ENCODE results near the gene SPDYE5. TPM values are rescaled to one million over a fixed set of nuclear protein-coding genes. Genes with fewer than 3 reads are reported as not detected.
"Not testable (repeated sequence)": the region's sequence is repeated elsewhere in the genome, so short reads cannot be mapped to it uniquely, and the experiment has no call there.

The SPDYE5 gene
- 1 to 10 TPM in 7 of 12 donors, under 1 TPM in 3, not detected in 2; 0.75 to 6.5 (median 2.1) TPM for polyA plus RNA-seq (ENCODE audit: insufficient read length in 12 of 12)
- long read RNA-seq, donor 1, partial matches to known transcripts: 6 of 6 reads
- long read RNA-seq, donor 1, other reads (novel, unspliced or antisense): 0 of 6 reads
- long read RNA-seq, donor 2: 0 reads
- long read RNA-seq, donor 3: 0 reads
- long read RNA-seq, donor 4: 0 reads
- long read RNA-seq, donor 5: 0 reads
- long read RNA-seq, donor 6: 0 reads
- long read RNA-seq, donor 7: 0 reads
- long read RNA-seq, donor 8: 0 reads
- long read RNA-seq, donor 9: 0 reads
- long read RNA-seq, donor 10: 0 reads
- long read RNA-seq, donor 11: 0 reads

- DNase-seq: not testable (repeated sequence)
Observed at GRCh38 chr7:75492020-75492419, at the start of gene SPDYE5. Gene SPDYE5, plus strand, starts transcription at chr7:75492320. Its CDS starts 1,728 bp downstream, at chr7:75494048.

- peak; percentile 15 for DNase-seq
Observed at GRCh38 chr7:75442465-75443111, 49.5 kb upstream of the SPDYE5 start.

GRCh38 chr7:75449946-75450345 is 42.2 kb upstream of the SPDYE5 start:
- DNase-seq: not testable (repeated sequence)

- DNase-seq: not testable (repeated sequence)
Observed at GRCh38 chr7:75452494-75452955, 39.6 kb upstream of the SPDYE5 start.

GRCh38 chr7:75456403-75456802 is 35.7 kb upstream of the SPDYE5 start:
- not testable (repeated sequence) for DNase-seq

- DNase-seq: not testable (repeated sequence)
Observed at GRCh38 chr7:75458034-75458433, 34.1 kb upstream of the SPDYE5 start.

- DNase-seq: not testable (repeated sequence)
Observed at GRCh38 chr7:75460541-75460940, 31.6 kb upstream of the SPDYE5 start.

- not testable (repeated sequence) for DNase-seq
Observed at GRCh38 chr7:75470166-75470565, 22.0 kb upstream of the SPDYE5 start.

GRCh38 chr7:75477457-75477856 is 14.7 kb upstream of the SPDYE5 start:
- not testable (repeated sequence) for DNase-seq

GRCh38 chr7:75480313-75480712 is 11.8 kb upstream of the SPDYE5 start:
- not testable (repeated sequence) for DNase-seq

GRCh38 chr7:75485355-75485978 is 6.7 kb upstream of the SPDYE5 start:
- peak; percentile 11 for DNase-seq

GRCh38 chr7:75485979-75486643 is 6.0 kb upstream of the SPDYE5 start, which contains the start of gene POM121C:
Gene POM121C, minus strand, starts transcription at chr7:75486299. Its CDS starts 44,803 bp downstream, at chr7:75441496.
- peak; percentile 89 for DNase-seq

GRCh38 chr7:75509033-75509432 is 16.9 kb downstream of the SPDYE5 start:
- DNase-seq: not testable (repeated sequence)

- DNase-seq: not testable (repeated sequence)
Observed at GRCh38 chr7:75518842-75519241, 26.7 kb downstream of the SPDYE5 start.

- not testable (repeated sequence) for DNase-seq
Observed at GRCh38 chr7:75521727-75522126, 29.6 kb downstream of the SPDYE5 start.

GRCh38 chr7:75527224-75527722 is 35.2 kb downstream of the SPDYE5 start:
- DNase-seq: not testable (repeated sequence)

GRCh38 chr7:75531359-75531821 is 39.3 kb downstream of the SPDYE5 start:
- DNase-seq: no peak

- DNase-seq: no peak
Observed at GRCh38 chr7:75532639-75533038, 40.5 kb downstream of the SPDYE5 start.

GRCh38 chr7:75533926-75534325 is 41.8 kb downstream of the SPDYE5 start:
- DNase-seq: no peak

GRCh38 chr7:75534727-75535307 is 42.7 kb downstream of the SPDYE5 start:
- DNase-seq: no peak

- DNase-seq: no peak
Observed at GRCh38 chr7:75536491-75536890, 44.4 kb downstream of the SPDYE5 start.

Data from muscle of arm (tissue), 14 donors.